ENCODE results near the gene FAAP20.
A peak's percentile ranks its signal among the peaks of the same experiment; 100 is the strongest.

The FAAP20 gene

GRCh38 chr1:2228157-2228594 lies 33.6 kb upstream of the FAAP20 start, which contains the start of gene SKI:
SKI (plus strand) TSS chr1:2228319; CDS start chr1:2228767, 448 bp downstream.
- H2AFZ ChIP-seq = peak within 1 kb of the TSS; percentile 82
- H3K27me3 ChIP-seq (ENCODE audit: control insufficient read depth, insufficient read depth, low read length) = no peaks in the 10 kb centered on the region
- no peak for TF ChIP-seq CTCF (IDR thresholded peaks at IDR 0.05)
- peaks cover 31% of the 10 kb centered on the region for H3K79me2 ChIP-seq
- H3K9me3 ChIP-seq (ENCODE audit: control insufficient read depth, low read length) = no peaks in the 10 kb centered on the region
- no peaks in the 10 kb centered on the region for H3K36me3 ChIP-seq (ENCODE audit: control insufficient read depth, insufficient read depth, low read length)
- H3K9ac ChIP-seq = peak within 1 kb of the TSS; percentile 61
- peak within 1 kb of the TSS; percentile 84 for H3K27ac ChIP-seq
- H3K4me2 ChIP-seq (ENCODE audit: low read length) = peak within 1 kb of the TSS; percentile 92
- peak within 1 kb of the TSS; percentile 73 for H3K4me3 ChIP-seq (ENCODE audit: low read depth, low read length)
- H3K4me1 ChIP-seq = no peaks in the 10 kb centered on the region

GRCh38 chr1:2227346-2228156 lies 33.0 kb upstream of the FAAP20 start:
- Histone ChIP-seq H2AFZ (peak overlapping the region; percentile 82), H3K4me2 (ENCODE audit: low read length) (peak overlapping the region; percentile 92), H3K9me3 (ENCODE audit: control insufficient read depth, low read length) (no peaks in the 10 kb centered on the region), H3K27ac (peak overlapping the region; percentile 84), H3K36me3 (ENCODE audit: control insufficient read depth, insufficient read depth, low read length) (no peaks in the 10 kb centered on the region), H3K27me3 (ENCODE audit: control insufficient read depth, insufficient read depth, low read length) (no peaks in the 10 kb centered on the region), H3K4me1 (no peaks in the 10 kb centered on the region), H3K9ac (peak overlapping the region; percentile 61), H3K4me3 (ENCODE audit: low read depth, low read length) (peak overlapping the region; percentile 73), H3K79me2 (peaks cover 27% of the 10 kb centered on the region)
- TF ChIP-seq CTCF (IDR thresholded peaks at IDR 0.05) = no peak

- no peaks in the 10 kb centered on the region for H3K4me1 ChIP-seq
- H3K79me2 ChIP-seq = peaks cover 20% of the 10 kb centered on the region
- H2AFZ ChIP-seq = peak overlapping the region; percentile 73
- H3K27ac ChIP-seq = peak overlapping the region; percentile 84
- H3K27me3 ChIP-seq (ENCODE audit: control insufficient read depth, insufficient read depth, low read length) = no peaks in the 10 kb centered on the region
- no peaks in the 10 kb centered on the region for H3K36me3 ChIP-seq (ENCODE audit: control insufficient read depth, insufficient read depth, low read length)
- peak overlapping the region; percentile 73 for H3K4me3 ChIP-seq (ENCODE audit: low read depth, low read length)
- peak overlapping the region; percentile 92 for H3K4me2 ChIP-seq (ENCODE audit: low read length)
- H3K9ac ChIP-seq = peak overlapping the region; percentile 37
- no peak for TF ChIP-seq CTCF (IDR thresholded peaks at IDR 0.05)
- no peaks in the 10 kb centered on the region for H3K9me3 ChIP-seq (ENCODE audit: control insufficient read depth, low read length)
Measured at GRCh38 chr1:2226525-2227345, 32.2 kb upstream of the FAAP20 start.

- H3K4me1 ChIP-seq = no peaks in the 10 kb centered on the region
- no peak overlapping the region for H3K27ac ChIP-seq
- no peaks in the 10 kb centered on the region for H3K27me3 ChIP-seq (ENCODE audit: control insufficient read depth, insufficient read depth, low read length)
- H3K79me2 ChIP-seq = peaks cover 2% of the 10 kb centered on the region
- H3K4me3 ChIP-seq (ENCODE audit: low read depth, low read length) = no peak overlapping the region
- no peak overlapping the region for H2AFZ ChIP-seq
- H3K4me2 ChIP-seq (ENCODE audit: low read length) = no peak overlapping the region
- no peaks in the 10 kb centered on the region for H3K9me3 ChIP-seq (ENCODE audit: control insufficient read depth, low read length)
- no peak overlapping the region for H3K9ac ChIP-seq
- no peak for TF ChIP-seq CTCF (IDR thresholded peaks at IDR 0.05)
- no peaks in the 10 kb centered on the region for H3K36me3 ChIP-seq (ENCODE audit: control insufficient read depth, insufficient read depth, low read length)
Measured at GRCh38 chr1:2224631-2225428, 30.3 kb upstream of the FAAP20 start.
